Measurements from ENCODE around the gene IFT43.

IFT43 gene

DNA sequence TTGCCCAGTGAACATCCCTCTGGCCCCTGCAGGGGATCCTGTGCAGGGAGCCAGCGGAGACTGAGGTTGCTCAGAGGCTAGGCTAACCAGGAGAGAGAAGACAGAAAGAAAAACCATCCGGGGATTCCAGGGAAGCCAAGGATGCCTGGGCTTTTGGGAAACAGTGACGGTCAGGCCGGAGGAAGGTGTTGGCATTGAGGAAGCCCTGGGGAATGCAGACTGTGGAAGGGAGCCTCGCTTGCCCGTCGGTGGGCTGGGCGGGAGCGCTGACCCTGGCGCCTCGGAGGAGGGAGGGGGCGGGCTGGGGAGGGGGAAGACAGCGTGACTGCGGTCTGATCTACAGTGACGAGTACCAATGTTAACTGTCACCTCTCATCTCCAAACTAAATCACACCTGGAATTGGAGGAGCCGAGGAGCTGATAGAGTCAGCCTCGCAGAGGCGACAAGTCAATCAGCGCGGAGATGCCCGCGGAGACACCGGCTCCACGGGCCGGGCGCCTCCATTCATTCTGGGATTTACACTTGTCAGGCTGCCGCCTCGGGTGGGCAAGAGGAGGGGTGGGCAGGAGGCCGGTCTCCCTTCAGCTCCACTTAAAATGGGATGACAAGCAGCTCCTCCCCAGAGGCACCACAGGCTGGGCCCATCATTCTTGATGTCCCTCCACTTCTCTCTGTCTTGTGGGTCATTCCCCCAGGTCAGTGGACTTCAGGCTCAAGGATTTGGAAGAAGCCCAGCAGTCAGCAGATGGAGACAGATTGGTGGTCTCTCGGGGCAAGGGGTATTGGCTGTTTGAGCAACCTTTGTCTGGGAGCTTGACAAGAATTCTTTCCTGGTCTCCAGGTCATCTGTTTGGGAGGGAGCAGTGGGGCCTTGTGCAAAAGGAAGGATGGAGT is 145.8 kb downstream of the IFT43 start:
- Histone ChIP-seq H3K9me3 (ENCODE audit: control insufficient read depth, insufficient read depth, low read length) (no peaks in the 10 kb centered on the region), H3K9ac (ENCODE audit: low read depth, low read length) (no peak overlapping the region), H3K4me3 (ENCODE audit: low read depth, low read length) (no peak overlapping the region), H3K36me3 (ENCODE audit: control insufficient read depth, insufficient read depth, low read length) (no peaks in the 10 kb centered on the region), H3K4me1 (ENCODE audit: control insufficient read depth, insufficient read depth, low read length) (0 out of 2 replicates have a peak, but pooled peaks cover 4% of the 10 kb centered on the region), H3K27ac (ENCODE audit: low read depth, low read length) (no peak overlapping the region), H3K27me3 (ENCODE audit: control insufficient read depth, insufficient read depth, low read length) (peaks cover 51% of the 10 kb centered on the region)

DNA sequence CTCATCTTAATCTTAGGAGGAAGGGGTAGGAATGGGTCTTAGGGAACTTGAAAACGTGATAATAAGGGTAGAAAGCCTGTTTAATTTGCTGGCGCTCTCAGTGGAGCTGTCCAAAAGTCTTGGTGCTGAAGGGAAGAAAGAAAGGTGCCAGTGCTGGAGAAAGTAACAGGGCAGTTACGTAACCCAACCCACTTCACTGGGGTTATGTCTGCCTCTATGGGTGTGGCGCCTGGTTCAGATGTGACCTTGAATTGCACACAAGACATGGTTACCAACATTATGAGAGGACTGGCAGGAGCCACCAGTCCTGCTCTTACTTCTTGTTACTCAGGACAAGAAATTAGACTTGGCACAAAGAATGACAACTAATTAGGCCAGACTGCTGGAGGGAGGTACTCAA is 147.5 kb downstream of the IFT43 start:
- Histone ChIP-seq H3K36me3 (ENCODE audit: control insufficient read depth, insufficient read depth, low read length) (no peaks in the 10 kb centered on the region), H3K9me3 (ENCODE audit: control insufficient read depth, insufficient read depth, low read length) (no peaks in the 10 kb centered on the region), H3K4me3 (ENCODE audit: low read depth, low read length) (no peak overlapping the region), H3K4me1 (ENCODE audit: control insufficient read depth, insufficient read depth, low read length) (peaks cover 13% of the 10 kb centered on the region; the same call in 1 of the 2 replicates), H3K9ac (ENCODE audit: low read depth, low read length) (no peak overlapping the region), H3K27ac (ENCODE audit: low read depth, low read length) (no peak overlapping the region), H3K27me3 (ENCODE audit: control insufficient read depth, insufficient read depth, low read length) (peaks cover 69% of the 10 kb centered on the region)
